SU-DHL-6 (cell line): ENCODE data around the gene SIRT5.

Source experiments
- H2AFZ ChIP-seq: fragments of 200-600 bp; sonication (generic); 2 replicates; pipeline ENCODE4 v1.6.1; 2014; ENCODE audit warnings: low read depth, mild to moderate bottlenecking, moderate library complexity, mixed read lengths, antibody characterized with exemption, low read length; ENCODE audit not compliant: severe bottlenecking
- H3F3A ChIP-seq: fragments of 200-600 bp; shearing (Covaris generic); 2 replicates; pipeline ENCODE4 v1.6.0; 2016; ENCODE audit warnings: antibody characterized with exemption, mild to moderate bottlenecking; ENCODE audit not compliant: insufficient read depth
- H3K27ac ChIP-seq: fragments of 200-600 bp; sonication (generic); 2 replicates; pipeline ENCODE4 v1.5.1; 2016; ENCODE audit warnings: low read depth, mild to moderate bottlenecking, low read length, moderate library complexity, mixed read lengths
- H3K27me3 ChIP-seq: fragments of 200-600 bp; sonication (generic), shearing (Covaris generic); 2 replicates; pipeline ENCODE4 v1.6.0; 2014; ENCODE audit warnings: mild to moderate bottlenecking, low read length
- H3K36me3 ChIP-seq: fragments of 200-600 bp; sonication (generic); 2 replicates; pipeline ENCODE4 v1.6.1; 2014; ENCODE audit warnings: mild to moderate bottlenecking, low read length, mixed read lengths
- H3K4me2 ChIP-seq: fragments of 300-600, 200-600 bp; shearing (Covaris generic), sonication (generic); 2 replicates; pipeline ENCODE4 v1.6.0; 2014; ENCODE audit warnings: low read length, low read depth, mild to moderate bottlenecking; ENCODE audit not compliant: poor library complexity, severe bottlenecking
- H3K4me3 ChIP-seq: fragments of 200-600 bp; sonication (generic); 2 replicates; pipeline ENCODE4 v1.5.1; 2014; ENCODE audit warnings: antibody characterized with exemption, low read length, mild to moderate bottlenecking, mixed read lengths; ENCODE audit not compliant: insufficient read depth, poor library complexity, severe bottlenecking
- H3K79me2 ChIP-seq: fragments of 200-600 bp; sonication (generic); 2 replicates; pipeline ENCODE4 v1.6.1; 2014; ENCODE audit warnings: mild to moderate bottlenecking, low read length, moderate library complexity; ENCODE audit not compliant: insufficient read depth
- H3K9ac ChIP-seq: fragments of 200-600 bp; sonication (generic); 2 replicates; pipeline ENCODE4 v1.7.0; 2014; ENCODE audit warnings: mild to moderate bottlenecking, low read length
- H3K9me2 ChIP-seq: fragments of 200-600 bp; sonication (generic); replicated peaks from 2 replicates; pipeline ENCODE4 v1.6.1; 2014; ENCODE audit warnings: low read length; ENCODE audit not compliant: insufficient read depth
- H3K9me3 ChIP-seq: fragments of 200-600 bp; sonication (generic); 2 replicates; pipeline ENCODE4 v1.6.1; 2014; ENCODE audit warnings: low read length, mixed read lengths; ENCODE audit not compliant: insufficient read depth
- H4K20me1 ChIP-seq: fragments of 200-600 bp; sonication (generic); 2 replicates; pipeline ENCODE4 v1.6.1; 2014; ENCODE audit warnings: low read depth, mild to moderate bottlenecking, antibody characterized with exemption, low read length, moderate library complexity, mixed read lengths
- EZH2phosphoT487 ChIP-seq: fragments of 200-600 bp; sonication (generic), shearing (Covaris generic); conservative IDR thresholded peaks from 2 replicates; pipeline ENCODE4 v1.6.1; 2018; ENCODE audit warnings: mild to moderate bottlenecking, antibody characterized with exemption, low read length, moderate library complexity, mixed read lengths
- TF ChIP-seq, protein P1 (sequence below): fragments of 200-600 bp; sonication (generic); IDR thresholded peaks from one replicate; pipeline ENCODE4 v1.5.1; 2017; ENCODE audit warnings: antibody characterized with exemption, mild to moderate bottlenecking, low read length, moderate library complexity; ENCODE audit not compliant: insufficient read depth, poor library complexity, severe bottlenecking

The SIRT5 gene

GRCh38 chr6:13538084-13538483 is 36.3 kb upstream of the SIRT5 start:
- Histone ChIP-seq H3K79me2 (no peaks in the 10 kb centered on the region), H3K4me3 (no peak overlapping the region), H2AFZ (no peak overlapping the region), H3K9me2 (no peaks in the 10 kb centered on the region), H3K9ac (no peak overlapping the region), H3K9me3 (no peaks in the 10 kb centered on the region), H4K20me1 (no peaks in the 10 kb centered on the region), H3K27me3 (no peaks in the 10 kb centered on the region), H3F3A (no peaks in the 10 kb centered on the region), H3K36me3 (no peaks in the 10 kb centered on the region), H3K4me2 (no peak overlapping the region), H3K27ac (no peak overlapping the region)
- TF ChIP-seq, protein P1, sequence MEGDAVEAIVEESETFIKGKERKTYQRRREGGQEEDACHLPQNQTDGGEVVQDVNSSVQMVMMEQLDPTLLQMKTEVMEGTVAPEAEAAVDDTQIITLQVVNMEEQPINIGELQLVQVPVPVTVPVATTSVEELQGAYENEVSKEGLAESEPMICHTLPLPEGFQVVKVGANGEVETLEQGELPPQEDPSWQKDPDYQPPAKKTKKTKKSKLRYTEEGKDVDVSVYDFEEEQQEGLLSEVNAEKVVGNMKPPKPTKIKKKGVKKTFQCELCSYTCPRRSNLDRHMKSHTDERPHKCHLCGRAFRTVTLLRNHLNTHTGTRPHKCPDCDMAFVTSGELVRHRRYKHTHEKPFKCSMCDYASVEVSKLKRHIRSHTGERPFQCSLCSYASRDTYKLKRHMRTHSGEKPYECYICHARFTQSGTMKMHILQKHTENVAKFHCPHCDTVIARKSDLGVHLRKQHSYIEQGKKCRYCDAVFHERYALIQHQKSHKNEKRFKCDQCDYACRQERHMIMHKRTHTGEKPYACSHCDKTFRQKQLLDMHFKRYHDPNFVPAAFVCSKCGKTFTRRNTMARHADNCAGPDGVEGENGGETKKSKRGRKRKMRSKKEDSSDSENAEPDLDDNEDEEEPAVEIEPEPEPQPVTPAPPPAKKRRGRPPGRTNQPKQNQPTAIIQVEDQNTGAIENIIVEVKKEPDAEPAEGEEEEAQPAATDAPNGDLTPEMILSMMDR, result peak; percentile 41
- no peak for TF ChIP-seq EZH2phosphoT487

GRCh38 chr6:13538600-13538999 is 35.8 kb upstream of the SIRT5 start:
- Histone ChIP-seq H2AFZ (no peak overlapping the region), H3K4me2 (no peak overlapping the region), H3K4me3 (no peak overlapping the region), H3K9me3 (no peaks in the 10 kb centered on the region), H3K27me3 (no peaks in the 10 kb centered on the region), H3K36me3 (no peaks in the 10 kb centered on the region), H3K9ac (no peak overlapping the region), H3K9me2 (no peaks in the 10 kb centered on the region), H4K20me1 (no peaks in the 10 kb centered on the region), H3K79me2 (no peaks in the 10 kb centered on the region), H3F3A (no peaks in the 10 kb centered on the region), H3K27ac (no peak overlapping the region)
- TF ChIP-seq, protein P1, result no peak
- TF ChIP-seq EZH2phosphoT487, result no peak

GRCh38 chr6:13539572-13539971 is 34.8 kb upstream of the SIRT5 start:
- Histone ChIP-seq H3K27me3 (no peaks in the 10 kb centered on the region), H3F3A (no peaks in the 10 kb centered on the region), H4K20me1 (no peaks in the 10 kb centered on the region), H2AFZ (no peak overlapping the region), H3K4me2 (no peak overlapping the region), H3K27ac (no peak overlapping the region), H3K9me2 (no peaks in the 10 kb centered on the region), H3K4me3 (no peak overlapping the region), H3K36me3 (no peaks in the 10 kb centered on the region), H3K9me3 (no peaks in the 10 kb centered on the region), H3K9ac (no peak overlapping the region), H3K79me2 (no peaks in the 10 kb centered on the region)
- TF ChIP-seq, protein P1, result no peak
- no peak for TF ChIP-seq EZH2phosphoT487

- H3K36me3 ChIP-seq, result no peaks in the 10 kb centered on the region
- no peak overlapping the region for H2AFZ ChIP-seq
- no peak overlapping the region for H3K4me2 ChIP-seq
- no peaks in the 10 kb centered on the region for H3F3A ChIP-seq
- H3K9me3 ChIP-seq, result no peaks in the 10 kb centered on the region
- no peak overlapping the region for H3K9ac ChIP-seq
- no peak overlapping the region for H3K27ac ChIP-seq
- H3K27me3 ChIP-seq, result no peaks in the 10 kb centered on the region
- H3K9me2 ChIP-seq, result no peaks in the 10 kb centered on the region
- no peaks in the 10 kb centered on the region for H4K20me1 ChIP-seq
- TF ChIP-seq EZH2phosphoT487, result no peak
- TF ChIP-seq, protein P1, result no peak
- H3K79me2 ChIP-seq, result no peaks in the 10 kb centered on the region
- no peak overlapping the region for H3K4me3 ChIP-seq
These were observed 32.9 kb upstream of the SIRT5 start for GRCh38 chr6:13541496-13541895.
